Measurements from ENCODE around the gene NOL6. TPM values are rescaled to one million over a fixed set of nuclear protein-coding genes. Genes with fewer than 3 reads are reported as not detected.

NOL6 gene
- polyA plus RNA-seq: 12.9 and 14.9 TPM in 2 replicates

GRCh38 chr9:33473643-33474352, at the start of gene NOL6:
Gene NOL6, minus strand, starts transcription at chr9:33473924. Its CDS starts 82 bp downstream, at chr9:33473842.

GRCh38 chr9:33446946-33447798, 26.6 kb downstream of the NOL6 start, which contains the start of gene AQP3:
Gene AQP3, minus strand, starts transcription at chr9:33447593. Its CDS starts 63 bp downstream, at chr9:33447530.

Other genes with a start within 250 kb of the NOL6 start
- not detected in 2 replicates for gene SPINK4, start 233.8 kb downstream of the NOL6 start, polyA plus RNA-seq
- gene BAG1, start 209.2 kb downstream of the NOL6 start, polyA plus RNA-seq: 30.4 and 44.0 TPM in 2 replicates
- gene CHMP5, start 208.9 kb downstream of the NOL6 start, polyA plus RNA-seq: 250 and 278 TPM in 2 replicates
- gene NFX1, start 183.4 kb downstream of the NOL6 start, polyA plus RNA-seq: 6.7 and 14.3 TPM in 2 replicates
- not detected in 2 replicates for gene AQP7, start 71.4 kb downstream of the NOL6 start, polyA plus RNA-seq
- 3.4 and 4.7 TPM in 2 replicates for gene AQP3, start 26.3 kb downstream of the NOL6 start, polyA plus RNA-seq
- 4.1 and 7.4 TPM in 2 replicates for gene ANKRD18B, start 50.3 kb upstream of the NOL6 start, polyA plus RNA-seq